ENCODE measurements around the gene RIT2.

Gene RIT2

DNA sequence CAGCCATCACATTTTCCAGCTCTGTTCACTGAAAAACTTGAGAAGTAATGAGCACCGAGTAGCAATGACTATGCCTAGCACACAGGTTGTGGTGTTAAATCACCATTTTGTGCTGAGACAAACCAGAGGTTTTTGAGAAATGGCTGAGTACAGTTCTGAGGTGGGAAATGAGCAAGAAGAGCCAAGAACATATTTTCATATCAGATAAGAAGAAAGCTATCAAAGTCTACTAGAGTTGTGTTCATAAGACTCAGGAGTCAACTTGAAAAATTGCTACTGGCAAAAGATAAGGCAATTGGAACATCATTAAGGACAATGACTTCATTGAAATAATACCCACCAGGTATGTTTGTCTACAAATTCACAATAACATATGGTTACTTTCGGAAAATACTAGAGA, 108.1 kb downstream of the RIT2 start:
- DNase-seq = no peak

DNA sequence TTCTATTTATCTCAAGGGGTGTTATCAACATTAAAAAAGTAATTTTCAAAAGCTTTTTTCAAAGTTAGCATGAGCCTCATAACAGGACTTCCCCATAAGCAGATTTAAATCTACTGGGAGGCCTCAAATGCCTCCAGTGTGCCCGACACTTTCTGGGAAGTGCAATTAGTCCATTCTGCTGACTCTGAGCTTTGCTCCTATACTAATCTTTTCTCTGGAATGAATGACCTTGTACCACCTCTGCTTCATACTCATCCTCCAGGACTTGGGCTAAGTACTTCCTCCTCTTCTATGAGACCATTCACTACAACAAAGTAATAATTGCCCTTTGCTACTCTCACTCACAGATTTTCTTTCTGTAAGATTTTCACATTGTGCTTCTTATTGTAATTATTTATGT, 111.1 kb downstream of the RIT2 start:
- no peak for DNase-seq

DNA sequence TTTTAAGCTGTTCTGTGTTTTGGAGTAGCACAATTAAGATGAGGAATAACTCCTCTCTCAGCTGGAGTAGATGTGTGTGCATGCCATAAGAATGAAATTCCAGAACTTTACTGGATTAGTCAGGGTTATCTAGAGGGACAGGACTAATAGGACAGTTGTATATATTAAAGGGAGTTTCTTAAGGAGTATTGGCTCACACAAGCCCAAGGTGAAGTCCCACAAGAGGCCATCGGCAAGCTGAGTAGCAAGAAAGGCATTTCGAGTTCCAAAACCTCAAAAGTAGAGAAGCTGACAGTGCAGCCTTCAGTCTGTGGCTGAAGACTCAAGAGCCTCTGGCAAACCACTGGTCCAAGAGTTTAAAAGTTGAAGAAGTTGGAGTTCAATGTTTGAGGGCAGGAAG, 113.7 kb downstream of the RIT2 start:
- DNase-seq = no peak

DNA sequence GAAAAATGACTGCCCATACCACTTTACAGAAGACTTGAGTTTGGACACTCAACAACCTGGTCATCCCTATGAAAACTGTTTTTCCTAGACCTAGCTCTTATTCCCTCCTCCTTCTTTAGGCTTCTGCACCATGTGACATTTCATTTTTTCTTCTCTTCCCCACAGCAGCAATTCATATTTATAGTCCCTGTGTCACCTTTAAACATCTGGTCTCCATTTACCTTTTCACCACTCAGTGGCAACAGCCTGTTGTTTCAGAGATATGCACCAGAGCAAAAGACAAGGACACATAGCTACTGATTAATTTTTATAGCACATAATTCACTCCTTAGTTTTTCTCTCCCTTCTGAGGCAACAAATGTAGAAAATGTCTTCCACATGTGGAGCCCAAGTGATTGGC, 118.7 kb downstream of the RIT2 start:
- no peak for DNase-seq

DNA sequence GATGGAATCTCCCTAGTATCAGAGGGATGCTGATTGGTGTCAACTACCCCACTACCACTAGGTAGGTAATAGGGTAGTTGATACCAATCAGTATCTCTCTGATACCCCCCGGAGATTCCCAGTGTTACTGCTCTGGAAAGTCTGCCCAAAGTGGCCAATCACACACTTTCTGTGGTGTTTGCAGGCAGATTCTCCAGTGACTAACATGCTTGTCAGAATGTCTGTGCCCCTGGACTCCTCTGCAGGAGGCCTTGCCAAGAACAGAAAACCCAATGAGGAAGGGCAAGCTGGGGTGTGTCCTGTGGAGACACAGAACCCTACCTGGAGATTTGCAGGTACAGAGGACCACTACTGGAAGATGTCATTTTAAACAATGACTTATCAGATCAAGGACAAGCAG, 135.1 kb downstream of the RIT2 start:
- no peak for DNase-seq

DNA sequence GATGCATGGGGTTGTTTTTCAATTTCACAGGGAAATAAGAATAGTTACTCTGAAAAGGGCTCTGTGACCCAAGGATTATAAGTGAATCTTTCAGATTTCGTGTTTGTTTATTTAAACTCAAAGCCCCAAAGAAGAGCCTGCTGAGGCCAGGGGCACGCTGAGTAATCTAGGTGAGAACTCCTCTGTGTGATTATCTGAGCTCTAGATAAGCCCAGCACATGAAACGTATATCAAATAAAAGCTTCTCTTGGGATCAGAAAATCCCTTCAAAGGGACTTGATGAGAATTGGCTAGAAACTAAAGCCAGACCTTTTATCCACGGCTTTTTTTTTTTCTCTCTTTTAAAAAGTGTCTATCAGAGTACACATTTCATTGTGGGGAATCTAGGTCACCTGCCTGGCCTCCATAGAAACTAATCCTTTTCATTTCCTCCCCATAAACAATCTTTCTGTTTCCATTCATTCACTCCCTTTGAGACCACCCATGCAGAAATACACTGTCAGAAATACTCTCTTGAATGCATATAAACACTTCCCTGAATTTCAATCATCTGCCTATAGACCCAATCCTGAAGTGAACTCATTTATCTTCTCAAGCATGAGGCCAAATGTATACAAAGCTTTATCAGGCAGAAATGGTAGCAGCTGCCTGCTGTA, 137.4 kb downstream of the RIT2 start:
- no peak for DNase-seq

DNA sequence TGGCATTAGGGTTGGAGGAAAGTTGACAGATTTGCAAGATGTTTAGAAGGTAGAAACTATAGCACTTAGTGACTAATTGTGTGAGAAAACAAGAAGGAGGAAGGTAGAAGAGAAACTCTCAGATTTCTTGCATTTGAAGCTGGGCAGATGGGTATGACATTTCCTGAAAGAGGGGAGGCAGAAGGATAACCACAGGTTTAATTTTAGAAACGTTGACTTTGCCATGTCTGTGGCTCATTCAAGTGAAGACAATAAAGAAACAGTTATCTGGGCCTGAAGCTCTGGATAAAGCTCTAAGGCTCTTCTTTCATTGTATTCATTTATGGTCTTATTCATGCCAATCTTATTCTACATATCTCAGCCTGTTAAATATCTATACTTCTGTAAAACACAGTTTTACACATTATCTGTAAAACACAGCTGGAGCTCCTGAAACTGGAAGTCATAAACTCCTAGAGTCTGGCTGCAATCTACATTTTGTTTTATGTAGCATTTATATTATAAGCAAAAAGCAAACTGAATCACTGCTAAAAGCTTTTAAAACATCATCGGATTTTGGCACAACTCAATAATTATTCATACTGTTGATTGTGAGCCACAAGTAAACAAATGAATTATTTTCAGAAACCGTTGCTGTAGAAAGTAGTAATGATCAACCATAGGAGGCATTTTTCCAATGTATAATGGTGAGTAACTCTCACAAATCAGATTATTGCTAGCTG, 138.5 kb downstream of the RIT2 start:
- DNase-seq = no peak

DNA sequence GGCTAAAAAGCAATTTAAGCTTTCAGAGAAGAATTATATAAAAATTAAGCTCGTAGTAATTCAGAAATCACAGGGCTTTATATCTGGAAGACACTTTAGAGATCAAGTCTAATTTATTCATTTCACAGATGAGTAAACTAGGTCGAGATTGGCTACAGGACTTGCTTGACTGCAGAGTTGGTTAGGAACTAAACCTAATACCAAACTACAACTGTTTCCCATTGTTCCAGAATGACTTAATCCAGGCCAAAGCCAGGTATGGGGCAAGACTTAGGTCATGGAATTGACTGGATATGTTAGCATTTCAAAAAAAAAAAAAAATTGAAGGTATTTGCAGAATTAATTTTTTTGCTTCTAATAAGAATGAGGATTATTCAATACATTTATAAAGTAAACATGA, 146.1 kb downstream of the RIT2 start:
- DNase-seq = no peak

DNA sequence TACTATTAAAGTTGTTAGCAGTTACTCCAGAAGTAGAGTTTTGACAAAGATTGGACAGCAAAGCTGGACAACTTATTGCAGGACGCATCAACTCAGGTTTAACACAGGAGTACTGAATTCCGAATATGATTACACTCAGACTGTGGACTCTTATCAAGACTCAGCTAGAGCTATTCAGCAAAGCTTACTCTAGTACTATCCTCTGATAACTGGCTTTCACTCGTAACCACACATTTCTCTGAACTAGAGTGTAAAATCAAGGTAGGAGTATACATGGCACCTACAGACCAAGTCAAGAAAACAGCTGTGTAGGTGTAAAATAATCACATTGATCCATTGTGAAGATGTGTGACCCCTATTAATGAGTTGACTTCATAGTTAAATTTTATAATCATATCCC, 154.2 kb downstream of the RIT2 start:
- DNase-seq = no peak

DNA sequence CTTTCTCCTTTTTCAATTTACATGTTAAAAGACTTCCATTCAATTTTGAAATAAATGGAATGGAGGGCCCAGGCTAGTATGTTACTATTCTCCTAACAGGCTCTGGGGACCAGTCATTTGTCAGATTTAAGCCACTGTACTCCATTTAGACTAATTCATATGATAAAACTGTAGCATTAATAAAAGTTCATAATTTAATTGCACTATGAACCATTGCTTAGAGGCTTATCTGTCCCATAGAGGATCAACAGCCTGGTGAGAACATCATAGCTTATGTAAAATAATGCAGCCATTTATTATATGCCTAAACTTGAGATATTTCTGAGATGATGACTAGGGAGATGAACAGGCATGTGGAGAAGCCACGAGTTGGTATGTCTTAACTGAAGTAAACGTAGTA, 156.0 kb downstream of the RIT2 start:
- DNase-seq = no peak

DNA sequence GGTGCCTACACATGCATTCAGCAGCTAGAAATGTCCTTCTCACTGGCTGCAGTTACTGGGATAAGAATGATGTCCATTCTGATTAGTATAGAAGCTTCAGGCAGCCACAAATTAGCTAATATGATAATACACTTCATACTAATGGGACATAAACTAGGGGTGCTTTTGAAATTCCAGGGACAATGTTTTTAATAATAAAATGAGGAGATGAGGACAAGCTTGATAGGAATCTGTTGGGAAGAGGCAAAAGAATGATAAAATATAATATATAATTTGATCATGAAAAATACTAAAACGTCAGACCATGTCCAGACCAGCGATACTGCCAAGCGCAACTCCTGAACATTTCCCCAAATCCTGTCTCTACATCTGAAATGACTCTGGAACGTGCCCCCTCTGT, 157.1 kb downstream of the RIT2 start:
- no peak for DNase-seq

DNA sequence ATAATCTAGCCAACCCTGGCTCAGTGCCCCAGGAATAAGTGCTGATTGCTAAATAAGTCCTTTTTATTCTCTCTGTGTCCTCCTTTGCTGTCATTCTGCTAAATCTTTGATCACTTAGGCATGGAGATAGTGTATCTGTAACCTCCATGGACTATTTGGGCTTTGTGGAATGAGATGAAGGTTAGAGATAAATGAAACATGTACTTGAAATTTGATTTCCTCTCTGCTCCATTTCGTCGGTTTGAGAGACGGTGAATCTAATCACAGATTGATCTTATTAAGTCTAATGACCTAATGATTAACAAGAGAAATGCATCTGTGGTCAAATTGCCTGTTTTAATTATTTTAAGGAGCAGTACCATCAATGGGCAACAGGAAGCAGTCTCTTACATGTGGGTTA, 159.2 kb downstream of the RIT2 start:
- DNase-seq = no peak

DNA sequence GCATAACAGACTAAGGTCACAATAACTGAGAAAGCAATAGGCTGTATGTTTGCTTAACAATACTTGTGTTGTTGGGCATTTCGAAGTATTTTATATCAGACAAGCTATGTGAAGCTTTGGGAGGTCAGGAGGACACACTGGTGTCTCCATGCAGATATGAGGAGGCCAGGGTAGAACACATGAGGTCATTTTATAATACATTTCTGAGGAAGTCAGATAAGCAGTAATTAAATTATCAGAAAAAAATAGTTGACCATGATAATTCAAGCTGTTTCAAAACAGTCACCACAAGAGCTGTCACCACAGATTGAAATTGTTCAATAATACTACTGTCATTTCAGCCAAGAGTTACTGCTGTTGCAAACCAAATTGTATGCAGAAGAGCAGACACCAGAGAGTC, 160.6 kb downstream of the RIT2 start:
- DNase-seq = no peak

DNA sequence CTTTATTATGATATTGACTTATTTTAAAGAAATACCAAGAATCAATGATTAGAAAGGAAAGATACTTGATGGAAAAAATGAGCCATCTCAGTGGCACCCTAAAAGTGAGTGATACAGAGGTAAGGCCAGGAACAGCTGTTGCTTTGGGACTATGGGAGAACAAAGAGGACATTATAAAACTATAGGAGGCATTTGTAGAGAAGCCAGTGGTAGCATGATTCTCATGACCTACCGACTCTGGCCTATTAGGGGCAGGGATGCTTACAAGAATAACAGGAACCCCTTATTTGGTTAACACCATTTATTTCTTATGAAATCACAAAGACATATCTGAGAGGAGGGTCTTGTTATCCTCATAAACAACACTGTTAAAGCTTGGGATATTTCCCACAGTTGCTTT, 162.2 kb downstream of the RIT2 start:
- DNase-seq = no peak

DNA sequence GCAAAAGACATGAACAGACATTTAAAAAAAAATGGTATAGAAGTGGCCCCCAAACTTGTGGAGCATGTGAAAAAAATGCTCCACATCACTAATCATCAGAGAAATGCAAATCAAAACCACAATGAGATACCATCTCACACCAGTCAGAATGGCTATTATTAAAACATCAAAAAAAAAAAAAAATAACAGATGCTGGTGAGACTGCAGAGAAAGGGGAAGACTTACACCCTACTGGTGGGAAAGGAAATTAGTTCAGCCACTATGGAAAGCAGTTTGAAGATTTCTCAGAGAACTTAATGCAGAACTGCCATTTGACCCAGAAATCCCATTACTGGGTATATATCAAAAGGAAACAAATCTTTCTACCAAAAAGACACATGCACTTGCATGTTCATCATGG, 164.8 kb downstream of the RIT2 start:
- DNase-seq = no peak

DNA sequence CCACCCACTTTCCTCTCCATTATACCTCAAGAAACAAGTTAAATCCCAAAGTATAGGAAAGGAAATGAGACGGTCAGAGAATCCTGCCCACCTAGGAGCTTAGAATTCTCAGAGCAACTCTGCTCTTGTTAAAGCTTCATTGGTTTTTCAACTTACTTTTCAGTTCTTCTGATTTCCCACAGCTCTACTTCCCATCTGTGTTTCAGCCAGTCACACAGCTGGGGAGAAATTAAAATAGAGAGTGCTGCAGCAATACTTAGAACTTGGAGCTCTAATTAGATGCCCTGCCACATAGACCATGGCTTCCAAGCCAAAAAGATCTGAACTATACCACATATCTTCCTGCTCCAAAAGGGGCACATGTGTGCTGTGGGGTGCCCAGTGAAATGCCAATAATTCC, 166.7 kb downstream of the RIT2 start:
- no peak for DNase-seq

DNA sequence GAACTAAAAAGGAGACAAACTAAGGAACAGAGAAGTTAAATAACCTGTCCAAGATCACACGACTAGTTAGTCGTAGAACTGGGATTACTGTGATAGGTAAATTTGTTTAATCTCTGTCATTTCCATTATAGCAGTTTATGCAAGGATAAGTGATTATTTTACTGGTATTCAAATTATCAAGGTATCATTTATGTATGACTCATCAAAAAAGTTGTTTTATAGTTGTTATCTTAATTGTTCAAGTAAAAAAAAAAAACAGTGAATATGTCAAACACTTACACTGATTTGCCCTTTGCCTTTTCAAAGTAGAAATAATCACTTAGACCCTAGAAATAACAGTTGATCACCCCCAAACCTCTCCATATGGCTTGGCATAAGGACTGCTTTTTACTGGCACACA, 173.6 kb downstream of the RIT2 start:
- no peak for DNase-seq

DNA sequence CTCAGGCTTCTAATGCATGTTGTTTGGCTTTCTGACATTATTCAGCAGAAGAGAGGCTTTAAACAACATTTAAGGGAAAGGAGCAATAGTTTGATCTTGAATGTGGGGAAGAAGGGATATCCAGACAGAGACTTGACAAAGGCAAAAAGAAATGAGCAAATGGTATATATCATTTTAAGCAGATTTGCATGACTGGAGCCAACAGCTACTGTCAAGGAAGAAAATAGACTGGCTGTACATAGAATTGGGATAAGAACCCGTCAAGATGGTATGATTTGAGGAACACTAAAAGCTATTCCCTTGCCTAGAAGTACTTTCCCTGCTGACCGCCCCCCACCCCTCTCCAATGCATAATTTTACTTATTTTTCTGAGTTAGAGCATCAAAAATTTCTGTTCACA, 174.5 kb downstream of the RIT2 start:
- DNase-seq = no peak

DNA sequence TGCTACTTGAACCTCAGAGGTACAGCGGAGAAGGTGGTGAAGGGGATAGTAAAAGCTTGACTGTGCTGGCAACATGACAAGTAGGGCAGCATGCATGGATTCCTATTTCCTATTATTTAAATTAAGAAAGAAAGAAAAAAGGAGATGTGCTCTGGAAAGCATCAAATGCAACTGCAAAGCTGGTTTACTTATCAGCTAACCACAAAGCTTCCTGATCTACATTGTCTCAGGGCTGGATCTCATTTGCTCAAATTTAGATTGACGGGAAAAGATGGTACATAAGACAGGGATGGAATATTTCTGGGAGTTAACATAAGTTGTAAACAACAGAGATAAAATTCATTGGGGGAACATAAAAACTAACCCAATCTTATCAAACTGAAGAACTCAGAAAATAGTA, 178.0 kb downstream of the RIT2 start:
- no peak for DNase-seq

DNA sequence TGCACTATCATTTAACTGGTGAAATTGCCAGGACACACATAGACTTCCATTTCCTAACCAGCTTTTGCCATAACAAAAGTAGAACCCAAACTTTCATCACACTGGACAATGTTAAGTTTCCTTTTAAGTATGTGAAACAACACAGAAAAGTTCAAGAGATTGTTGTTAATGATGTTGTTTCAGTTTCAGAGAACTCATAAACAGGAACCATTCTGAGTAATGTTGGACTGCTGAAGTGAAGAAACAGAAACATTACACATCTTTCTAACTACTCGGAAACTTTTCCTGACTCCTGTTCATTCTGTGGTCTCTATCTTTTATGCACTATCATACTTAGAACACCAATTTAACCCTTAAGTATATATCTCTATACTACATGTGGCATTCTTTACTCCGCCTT, 179.2 kb downstream of the RIT2 start:
- no peak for DNase-seq

DNA sequence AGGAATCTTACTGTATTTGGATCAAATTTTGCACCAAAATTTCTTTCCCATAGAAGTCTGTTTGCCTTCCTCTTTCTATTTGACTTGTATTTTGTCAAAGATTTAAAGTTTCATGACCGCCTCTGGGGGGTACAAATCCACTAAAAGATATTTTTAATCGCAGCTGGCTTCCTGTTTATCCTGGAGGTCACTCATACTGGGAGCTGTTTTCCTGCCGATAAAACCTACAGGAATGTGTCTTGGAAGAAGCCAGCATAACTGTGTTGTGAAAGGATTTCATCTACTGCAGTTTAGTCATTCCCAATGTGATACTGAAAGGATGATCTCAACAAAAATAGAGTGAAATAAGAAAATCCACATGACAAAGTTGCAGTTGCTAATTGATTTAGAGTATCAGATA, 184.0 kb downstream of the RIT2 start:
- no peak for DNase-seq

DNA sequence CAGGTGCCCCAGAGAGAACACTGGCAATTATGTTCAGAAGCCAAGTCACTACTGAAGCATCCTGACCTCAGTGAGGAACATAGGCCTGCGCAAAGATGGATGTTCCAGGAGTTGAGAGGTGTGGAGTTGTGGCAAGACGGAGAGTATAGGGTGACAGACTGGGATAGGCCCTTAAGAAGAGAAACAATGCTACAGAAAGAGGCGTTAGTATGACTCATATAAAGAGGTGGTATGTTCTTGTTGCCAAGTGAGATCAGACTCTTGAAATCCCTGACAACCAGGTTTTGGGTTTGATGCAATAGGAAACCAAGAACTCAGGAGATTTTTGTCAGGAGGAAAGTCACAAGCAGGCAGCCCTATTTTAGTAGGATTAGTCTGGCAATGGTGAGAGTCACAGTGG, 185.6 kb downstream of the RIT2 start:
- DNase-seq = no peak

DNA sequence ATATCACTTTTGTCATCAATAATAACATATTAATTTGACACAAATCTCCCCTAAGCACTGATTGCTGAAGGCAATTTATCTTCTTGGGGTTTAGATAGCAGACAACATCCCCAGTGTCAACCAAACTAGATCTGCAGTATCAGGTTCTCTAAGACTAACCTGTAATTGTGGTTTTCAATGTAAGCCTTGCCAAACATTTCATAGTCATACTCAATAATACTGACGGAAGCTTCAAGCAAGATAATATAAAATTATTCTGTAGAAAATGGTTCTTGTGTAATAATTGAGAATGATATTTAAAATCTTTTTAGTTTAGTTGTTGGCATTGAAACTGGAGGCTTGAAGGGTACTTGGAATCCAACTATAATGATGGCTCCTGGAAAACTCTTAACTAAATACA, 186.3 kb downstream of the RIT2 start:
- DNase-seq = no peak

DNA sequence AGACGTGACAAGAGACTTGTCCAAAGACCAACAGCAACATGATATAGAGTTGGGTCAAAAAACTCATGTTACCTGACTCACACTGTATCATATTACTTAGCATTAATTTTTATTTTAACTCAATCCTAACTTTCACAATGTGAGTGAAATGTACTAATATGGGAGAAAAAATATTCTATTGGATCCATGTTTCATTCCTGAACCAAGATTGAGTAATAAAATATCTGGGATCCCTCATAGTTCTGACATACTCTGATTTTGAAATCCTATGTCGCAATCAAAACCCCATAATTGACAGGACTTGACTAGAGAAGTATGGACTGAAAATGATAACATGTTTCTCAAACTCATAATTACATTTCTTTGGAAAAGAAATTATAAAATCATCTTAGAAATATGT, 190.4 kb downstream of the RIT2 start:
- DNase-seq = no peak

DNA sequence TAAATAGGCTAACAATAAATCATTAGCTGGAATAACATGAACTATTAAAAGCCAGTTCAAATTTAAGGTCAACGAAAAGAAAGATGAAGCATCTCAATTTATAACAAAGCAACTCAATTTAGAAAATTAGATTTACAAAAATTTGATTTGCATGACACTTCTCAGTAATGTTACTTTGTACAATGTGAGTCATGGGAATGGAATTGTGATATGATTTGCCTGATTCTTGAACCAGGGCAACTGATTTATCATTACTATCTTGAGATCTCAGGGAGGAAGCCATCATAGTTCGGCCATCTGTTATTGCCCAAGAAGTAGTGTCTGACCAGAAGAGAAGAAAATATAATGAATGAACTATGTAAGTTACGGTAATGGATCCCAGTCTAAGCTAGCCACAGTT, 193.1 kb downstream of the RIT2 start:
- no peak for DNase-seq
